ENCODE measurements around the gene CRTC2.
"Not testable (repeated sequence)": the region's sequence is repeated elsewhere in the genome, so short reads cannot be mapped to it uniquely, and the experiment has no call there.

DNA sequence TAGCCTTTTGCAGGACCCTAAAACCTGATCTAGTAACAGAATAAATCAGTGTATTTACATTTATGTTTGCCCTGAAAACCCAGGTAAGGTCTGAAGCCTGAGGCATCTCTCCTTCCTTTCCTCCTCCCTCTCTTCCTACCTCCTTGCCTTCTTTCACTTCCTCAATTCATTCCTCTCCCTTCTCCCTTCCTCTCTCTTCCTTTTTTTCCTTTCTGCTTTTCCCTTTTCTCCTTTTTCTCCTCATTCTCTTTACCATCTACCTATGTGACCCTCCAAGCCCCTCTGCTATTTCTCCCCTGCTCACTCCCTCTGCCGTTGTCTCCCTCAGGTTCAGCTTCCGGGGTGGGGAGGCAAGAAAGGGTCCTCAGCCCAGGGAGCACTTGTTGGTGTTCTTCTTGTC lies 23.3 kb upstream of the CRTC2 start:
- TF ChIP-seq, protein P1, sequence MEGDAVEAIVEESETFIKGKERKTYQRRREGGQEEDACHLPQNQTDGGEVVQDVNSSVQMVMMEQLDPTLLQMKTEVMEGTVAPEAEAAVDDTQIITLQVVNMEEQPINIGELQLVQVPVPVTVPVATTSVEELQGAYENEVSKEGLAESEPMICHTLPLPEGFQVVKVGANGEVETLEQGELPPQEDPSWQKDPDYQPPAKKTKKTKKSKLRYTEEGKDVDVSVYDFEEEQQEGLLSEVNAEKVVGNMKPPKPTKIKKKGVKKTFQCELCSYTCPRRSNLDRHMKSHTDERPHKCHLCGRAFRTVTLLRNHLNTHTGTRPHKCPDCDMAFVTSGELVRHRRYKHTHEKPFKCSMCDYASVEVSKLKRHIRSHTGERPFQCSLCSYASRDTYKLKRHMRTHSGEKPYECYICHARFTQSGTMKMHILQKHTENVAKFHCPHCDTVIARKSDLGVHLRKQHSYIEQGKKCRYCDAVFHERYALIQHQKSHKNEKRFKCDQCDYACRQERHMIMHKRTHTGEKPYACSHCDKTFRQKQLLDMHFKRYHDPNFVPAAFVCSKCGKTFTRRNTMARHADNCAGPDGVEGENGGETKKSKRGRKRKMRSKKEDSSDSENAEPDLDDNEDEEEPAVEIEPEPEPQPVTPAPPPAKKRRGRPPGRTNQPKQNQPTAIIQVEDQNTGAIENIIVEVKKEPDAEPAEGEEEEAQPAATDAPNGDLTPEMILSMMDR (conservative IDR thresholded peaks at IDR 0.05 in 1 of 2, IDR thresholded peaks at IDR 0.05 in 1 of 2; ENCODE audit: low read depth in 1 of 2, low read length in 2 of 2), result not testable (repeated sequence)
- not testable (repeated sequence) for TF ChIP-seq EZH2 (IDR thresholded peaks at IDR 0.05; ENCODE audit: low read length, missing control alignments)

Measured in fibroblast of lung (primary cell).